HPDE6-E6E7 (cell line): Measurements from ENCODE around the gene SCGB1C1.

Experiments used
- DNase-seq: peaks from one replicate; pipeline ENCODE4 v3.0.0; 2011; ENCODE audit warnings: missing footprints; ENCODE audit errors: extremely low spot score

SCGB1C1 gene

GRCh38 chr11:205221-206001, 12.5 kb downstream of the SCGB1C1 start:
- no peak for DNase-seq

- DNase-seq: no peak
These were observed 13.1 kb downstream of the SCGB1C1 start for GRCh38 chr11:206002-206384.

GRCh38 chr11:206526-207207, 13.8 kb downstream of the SCGB1C1 start:
- DNase-seq: no peak

- DNase-seq: peak; percentile 89
These were observed 14.5 kb downstream of the SCGB1C1 start, which contains the start of the genes BET1L and RIC8A for GRCh38 chr11:207208-207862. TSS of gene BET1L (minus strand) at chr11:207399. CDS start at chr11:207321, 78 bp downstream. TSS of gene RIC8A (plus strand) at chr11:207708. CDS start at chr11:208855, 1,147 bp downstream.

- DNase-seq: no peak
These were observed 14.9 kb downstream of the SCGB1C1 start for GRCh38 chr11:207863-208180.

GRCh38 chr11:208181-208916, 15.5 kb downstream of the SCGB1C1 start:
- DNase-seq: peak; percentile 60

GRCh38 chr11:208917-209260, 16.0 kb downstream of the SCGB1C1 start:
- no peak for DNase-seq

- DNase-seq: no peak
These were observed 16.6 kb downstream of the SCGB1C1 start for GRCh38 chr11:209275-210121.

- no peak for DNase-seq
These were observed 17.4 kb downstream of the SCGB1C1 start for GRCh38 chr11:210122-210802.

- DNase-seq: no peak
These were observed 17.9 kb downstream of the SCGB1C1 start for GRCh38 chr11:210803-211180.

- DNase-seq: no peak
These were observed 18.4 kb downstream of the SCGB1C1 start for GRCh38 chr11:211295-211694.

GRCh38 chr11:211741-212140, 18.9 kb downstream of the SCGB1C1 start:
- no peak for DNase-seq

- no peak for DNase-seq
These were observed 19.5 kb downstream of the SCGB1C1 start for GRCh38 chr11:212150-213100.

- no peak for DNase-seq
These were observed 20.2 kb downstream of the SCGB1C1 start for GRCh38 chr11:213111-213510.

- no peak for DNase-seq
These were observed 21.2 kb downstream of the SCGB1C1 start for GRCh38 chr11:214083-214482.

GRCh38 chr11:215581-216037, 22.7 kb downstream of the SCGB1C1 start:
- DNase-seq: no peak

- no peak for DNase-seq
These were observed 23.4 kb downstream of the SCGB1C1 start for GRCh38 chr11:216081-216974.

GRCh38 chr11:217704-218103, 24.8 kb downstream of the SCGB1C1 start:
- DNase-seq: no peak
